ENCODE measurements around the gene HOXC6. TPM values are rescaled to one million over a fixed set of nuclear protein-coding genes. Genes with fewer than 3 reads are reported as not detected.

HOXC6 gene
- total and polyA plus RNA-seq, 8 donors, result 0.14 to 0.41 (median 0.28) TPM; not detected in 2

DNA sequence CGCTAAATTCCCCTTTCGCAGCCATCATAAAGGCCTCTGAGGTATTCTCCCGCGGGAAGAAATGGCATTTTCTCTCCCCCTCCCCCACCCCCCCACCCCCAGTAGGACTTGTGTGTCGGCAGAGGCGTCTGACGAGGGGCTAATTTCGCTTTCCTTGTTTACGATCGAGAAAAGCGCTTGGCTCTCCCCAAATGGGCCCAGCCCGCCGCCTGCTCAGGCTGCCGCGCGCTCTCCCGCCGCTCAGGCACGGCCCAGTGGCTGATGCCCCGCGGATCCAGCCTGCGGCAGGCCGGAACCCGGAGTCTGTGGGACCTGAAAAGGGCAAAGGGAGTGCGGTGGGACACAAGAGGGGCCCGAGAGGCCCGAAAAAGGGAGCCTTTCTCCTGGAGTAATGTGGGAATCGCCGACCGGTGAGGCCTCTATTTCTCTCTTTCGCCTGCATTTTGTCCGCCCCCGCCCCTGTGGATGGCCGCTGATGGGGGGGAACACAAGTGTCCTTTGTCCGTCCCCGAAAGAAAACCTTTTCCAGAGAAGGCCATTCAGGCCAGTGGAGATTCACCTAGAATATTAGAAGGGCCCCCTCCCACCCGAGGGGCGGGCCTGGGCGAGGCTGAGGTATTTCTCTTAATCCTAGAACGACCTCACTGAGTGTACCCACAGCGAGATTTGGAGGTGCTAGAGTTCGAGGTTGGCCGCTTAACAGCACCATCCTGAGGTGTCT, 9.0 kb upstream of the HOXC6 start:
- H3K27ac ChIP-seq, result no peak overlapping the region
- no peak for ATAC-seq
- H3K36me3 ChIP-seq, result no peaks in the 10 kb centered on the region
- WGBS, 2 donors, result 38 to 48% methylated on average over 43 of the region's 43 CpGs
- intact Hi-C loops (cut with DNase I), result no loop called here
- H3K27me3 ChIP-seq, result peaks cover 0 to 41% (median 10%) of the 10 kb centered on the region in 4 donors
- no peaks in the 10 kb centered on the region for H3K9me3 ChIP-seq
- FAIRE-seq, result no peak
- no peak for TF ChIP-seq CTCF (IDR thresholded peaks at IDR 0.05)
- no peak overlapping the region for H3K4me3 ChIP-seq
- H3K4me1 ChIP-seq, result peaks cover 0 to 4% (median 0%) of the 10 kb centered on the region in 3 donors
- peak in 1 of 6 donors; percentile 66 for DNase-seq

GRCh38 chr12:54019924-54020590, 8.2 kb upstream of the HOXC6 start:
- no peaks in the 10 kb centered on the region for H3K36me3 ChIP-seq
- no peak for TF ChIP-seq CTCF (IDR thresholded peaks at IDR 0.05)
- ATAC-seq (no peak), DNase-seq (no peak), FAIRE-seq (no peak)
- H3K9me3 ChIP-seq, result no peaks in the 10 kb centered on the region
- peaks cover 0 to 33% (median 9%) of the 10 kb centered on the region in 4 donors for H3K27me3 ChIP-seq
- H3K27ac ChIP-seq, result no peak overlapping the region
- intact Hi-C loops (cut with DNase I), result no loop called here
- H3K4me3 ChIP-seq, result no peak overlapping the region
- 37 to 41% methylated on average over 10 of the region's 10 CpGs for WGBS, 2 donors
- H3K4me1 ChIP-seq, result peaks cover 0 to 4% (median 0%) of the 10 kb centered on the region in 3 donors

GRCh38 chr12:54020591-54021405, 7.4 kb upstream of the HOXC6 start:
- no peak overlapping the region for H3K27ac ChIP-seq

DNA sequence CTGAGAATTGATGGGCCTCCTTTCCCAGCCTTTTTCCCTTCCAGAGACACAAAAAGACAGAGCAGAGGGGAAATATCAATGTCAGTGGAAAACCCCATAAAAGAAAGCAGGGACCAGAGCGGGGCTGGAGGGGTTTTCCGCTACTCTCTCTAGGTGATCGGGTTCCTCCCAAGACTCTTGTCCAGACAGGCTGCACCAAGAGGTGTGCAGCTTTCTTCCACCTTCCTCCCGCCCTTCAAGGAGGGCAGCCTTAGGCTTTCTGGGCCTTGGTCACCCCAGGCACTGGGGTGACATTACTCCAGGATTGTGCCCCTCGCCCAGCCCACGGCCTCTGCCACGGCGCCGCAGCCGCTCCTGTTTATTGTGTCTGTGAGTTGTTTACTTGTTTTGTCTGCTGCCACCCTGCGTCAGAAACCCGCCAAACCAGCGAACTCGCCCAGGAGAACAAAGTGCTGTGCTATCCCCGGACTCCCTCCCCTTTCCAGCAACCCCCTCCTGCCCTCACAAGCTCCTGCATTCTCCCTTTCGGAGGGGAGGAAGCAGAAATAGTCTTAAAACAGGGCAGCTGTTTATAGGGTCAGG, 6.7 kb upstream of the HOXC6 start:
- WGBS, 2 donors, result 41 to 42% methylated on average over 16 of the region's 16 CpGs
- no peaks in the 10 kb centered on the region for H3K36me3 ChIP-seq
- peaks cover 0 to 4% (median 0%) of the 10 kb centered on the region in 3 donors for H3K4me1 ChIP-seq
- FAIRE-seq (no peak), DNase-seq (no peak), ATAC-seq (no peak)
- no peak overlapping the region for H3K27ac ChIP-seq
- intact Hi-C loops (cut with DNase I), result no loop called here
- H3K27me3 ChIP-seq, result peaks cover 0 to 33% (median 5%) of the 10 kb centered on the region in 4 donors
- no peak for TF ChIP-seq CTCF (IDR thresholded peaks at IDR 0.05)
- no peaks in the 10 kb centered on the region for H3K9me3 ChIP-seq
- H3K4me3 ChIP-seq, result no peak overlapping the region

More at GRCh38 chr12:54020591-54021405, 7.4 kb upstream of the HOXC6 start:
- DNase-seq (no peak), ATAC-seq (no peak), FAIRE-seq (no peak)
- Histone ChIP-seq H3K36me3 (no peaks in the 10 kb centered on the region), H3K4me3 (no peak overlapping the region), H3K4me1 (peaks cover 0 to 4% (median 0%) of the 10 kb centered on the region in 3 donors), H3K27me3 (peaks cover 0 to 33% (median 6%) of the 10 kb centered on the region in 4 donors), H3K9me3 (no peaks in the 10 kb centered on the region)
- WGBS, 2 donors, result 60 to 66% methylated on average over 23 of the region's 23 CpGs
- intact Hi-C loops (cut with DNase I), result no loop called here
- no peak for TF ChIP-seq CTCF (IDR thresholded peaks at IDR 0.05)
